Esophagus muscularis mucosa (tissue), 4 donors: ENCODE measurements around the gene SLF2.

ENCODE experiments used
- CTCF ChIP-seq, 3 experiments: fragments of 200-600 bp in 2 of 3; fragments of 450-650 bp in 1 of 3; sonication (generic) in 2 of 3; IDR thresholded peaks; one replicate each; pipeline ENCODE4 v1.5.1; 2017 to 2019; ENCODE audit warnings: antibody characterized with exemption in 3 of 3, mild to moderate bottlenecking in 2 of 3, moderate library complexity in 1 of 3
- EP300 ChIP-seq: sonication (generic); formaldehyde crosslinking; IDR thresholded peaks from one replicate; pipeline ENCODE4 v1.6.1; 2017; ENCODE audit warnings: antibody characterized with exemption
- POLR2A ChIP-seq: fragments of 450-650 bp; IDR thresholded peaks from one replicate; pipeline ENCODE4 v1.6.1; 2017; ENCODE audit warnings: antibody characterized with exemption, moderate library complexity, mild to moderate bottlenecking, low read depth

DNA sequence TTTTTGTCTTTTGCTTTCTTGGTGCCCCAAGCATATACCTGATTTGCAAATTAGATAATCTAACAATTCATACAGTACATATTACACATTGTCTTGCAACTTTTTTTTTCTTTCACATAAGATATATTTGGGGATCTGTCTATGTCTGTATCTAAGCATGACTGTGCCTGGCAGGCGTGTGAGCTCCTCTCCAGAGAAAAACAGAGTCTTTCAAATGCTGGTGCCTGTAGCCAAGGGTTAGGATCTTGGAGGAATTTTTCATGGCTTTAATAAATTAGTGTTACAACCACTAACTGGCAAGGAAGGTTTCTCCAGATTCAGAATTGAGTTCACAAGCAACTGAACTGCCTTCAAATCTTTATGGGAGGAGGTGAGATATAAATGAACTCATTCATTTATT, 14.8 kb upstream of the SLF2 start:
- TF ChIP-seq POLR2A (no peak), EP300 (no peak), CTCF (IDR thresholded peaks at IDR 0.05) (no peak)
